Measurements from ENCODE around the gene CREG2. TPM values are rescaled to one million over a fixed set of nuclear protein-coding genes. Genes with fewer than 3 reads are reported as not detected.

Gene CREG2
- polyA plus RNA-seq, 1 of the 3 experiments (the other 2 are of a cell fraction): 1.4 TPM

GRCh38 chr2:101415220-101415619 is 27.9 kb upstream of the CREG2 start:
- Histone ChIP-seq H3K4me3 (ENCODE audit: low read depth in 2 of 2, low read length in 1 of 2) (no peak overlapping the region), H3K9me3 (no peaks in the 10 kb centered on the region), H3K9me2 (no peaks in the 10 kb centered on the region), H3K27me3 (ENCODE audit: insufficient read depth) (no peaks in the 10 kb centered on the region), H3K4me1 (ENCODE audit: control insufficient read depth in 1 of 2, insufficient read depth in 2 of 2, low read depth in 1 of 2, low read length in 1 of 2) (peaks cover 0 to 12% of the 10 kb centered on the region in 2 experiments; a peak in 1 of 4 replicates), H2AFZ (ENCODE audit: low read depth) (no peak overlapping the region), H4K20me1 (ENCODE audit: insufficient read depth) (no peaks in the 10 kb centered on the region), H3K36me3 (replicated peaks in 1 of 2; ENCODE audit: control insufficient read depth in 1 of 2, insufficient read depth in 2 of 2, low read length in 1 of 2) (no peaks in the 10 kb centered on the region), H3K9ac (no peak overlapping the region), H3K4me2 (no peak overlapping the region), H3K27ac (ENCODE audit: low read depth in 2 of 2, low read length in 1 of 2) (no peak overlapping the region), H3K79me2 (ENCODE audit: insufficient read depth) (no peaks in the 10 kb centered on the region), H3F3A (replicated peaks; ENCODE audit: insufficient read depth) (no peaks in the 10 kb centered on the region)
- no peak for DNase-seq
- WGBS (ENCODE audit: low lambda C conversion rate): 87% methylated on average over 2 of the region's 2 CpGs
- ChIA-PET CTCF (interaction anchor here (0.5 kb wide), 1 partner anchor 24 kb away, joined by 3 read pairs; no protein-coding TSS in a partner anchor), POLR2A (no interaction called here)
- no peak for TF ChIP-seq REST (IDR thresholded peaks at IDR 0.05; ENCODE audit: low read depth, low read length)
- TF ChIP-seq JUND (IDR thresholded peaks at IDR 0.05): no peak
- TF ChIP-seq FOXM1 (IDR thresholded peaks at IDR 0.05; ENCODE audit: low read depth): no peak
- TF ChIP-seq POLR2AphosphoS5 (IDR thresholded peaks at IDR 0.05; ENCODE audit: low read depth, low read length): no peak
- TF ChIP-seq USF2 (IDR thresholded peaks at IDR 0.05; ENCODE audit: borderline replicate concordance, low read depth, low read length): no peak
- no peak for TF ChIP-seq MXI1 (IDR thresholded peaks at IDR 0.05; ENCODE audit: low read depth, low read length)
- no peak for TF ChIP-seq RXRA (IDR thresholded peaks at IDR 0.05; ENCODE audit: borderline replicate concordance, low read depth)
- no peak for TF ChIP-seq NRF1 (IDR thresholded peaks at IDR 0.05; ENCODE audit: low read depth, low read length)
- TF ChIP-seq RAD21 (IDR thresholded peaks at IDR 0.05; ENCODE audit: low read length): no peak
- TF ChIP-seq ZBTB33 (IDR thresholded peaks at IDR 0.05; ENCODE audit: borderline replicate concordance, low read depth): no peak
- no peak for TF ChIP-seq GATA2 (CRISPR knock-in tag; IDR thresholded peaks at IDR 0.05)
- no peak for TF ChIP-seq TEAD4 (IDR thresholded peaks at IDR 0.05; ENCODE audit: borderline replicate concordance, insufficient read depth)
- no peak for TF ChIP-seq RCOR1 (IDR thresholded peaks at IDR 0.05; ENCODE audit: low read length)
- TF ChIP-seq GABPA (IDR thresholded peaks at IDR 0.05; ENCODE audit: low read depth): no peak
